ENCODE measurements around the gene FAM120A. TPM values are rescaled to one million over a fixed set of nuclear protein-coding genes. Genes with fewer than 3 reads are reported as not detected.
A peak's percentile ranks its signal among the peaks of the same experiment; 100 is the strongest.

Gene FAM120A
- total and polyA plus RNA-seq, 4 donors = 28.3 to 91.0 (median 50.3) TPM

- DNase-seq (ENCODE audit: low spot score) = no peak
- H3K9ac ChIP-seq (ENCODE audit: low read depth in 1 of 2, low read length in 2 of 2) = peak overlapping the region; percentile 75 to 90
- no peak for TF ChIP-seq NR2F2 (IDR thresholded peaks at IDR 0.05)
- TF ChIP-seq RXRA (IDR thresholded peaks at IDR 0.05) = no peak
- TF ChIP-seq FOXA1 (IDR thresholded peaks at IDR 0.05) = no peak
- no peak for TF ChIP-seq CTCF (IDR thresholded peaks at IDR 0.05; ENCODE audit: low read depth, low read length, missing input control)
- TF ChIP-seq ZBTB33 (IDR thresholded peaks at IDR 0.05) = no peak
These were observed 115.9 kb downstream of the FAM120A start for GRCh38 chr9:93567271-93567959.

GRCh38 chr9:93568169-93568568 is 116.7 kb downstream of the FAM120A start:
- Histone ChIP-seq H3K36me3 (ENCODE audit: control insufficient read depth in 4 of 4, insufficient read depth in 3 of 4, low read depth in 1 of 4, low read length in 3 of 4) (peaks cover 0 to 13% (median 11%) of the 10 kb centered on the region in 4 donors), H3K27ac (ENCODE audit: low read depth in 1 of 2, low read length in 2 of 2) (no peak overlapping the region), H3K4me3 (ENCODE audit: low read depth in 1 of 3, low read length in 3 of 3) (no peak overlapping the region), H3K27me3 (ENCODE audit: control insufficient read depth in 4 of 4, insufficient read depth in 4 of 4, low read length in 3 of 4) (no peaks in the 10 kb centered on the region), H3K9me3 (ENCODE audit: control insufficient read depth in 4 of 4, low read length in 3 of 4) (peaks cover 0 to 4% (median 0%) of the 10 kb centered on the region in 4 donors), H3K4me1 (ENCODE audit: control insufficient read depth in 4 of 4, insufficient read depth in 4 of 4, low read length in 3 of 4) (peaks cover 3 to 14% (median 9%) of the 10 kb centered on the region in 4 donors), H3K9ac (ENCODE audit: low read depth in 1 of 2, low read length in 2 of 2) (no peak overlapping the region)
- DNase-seq (ENCODE audit: low spot score) = no peak
- TF ChIP-seq MAX (IDR thresholded peaks at IDR 0.05) (no peak), TAF1 (conservative IDR thresholded peaks at IDR 0.05) (no peak), HNF4A (conservative IDR thresholded peaks at IDR 0.05) (no peak), SP1 (IDR thresholded peaks at IDR 0.05) (no peak), YY1 (IDR thresholded peaks at IDR 0.05) (no peak)
- WGBS = 97% methylated on average over 5 of the region's 5 CpGs

More at GRCh38 chr9:93567271-93567959, 115.9 kb downstream of the FAM120A start:
- Histone ChIP-seq H3K27me3 (ENCODE audit: control insufficient read depth in 4 of 4, insufficient read depth in 4 of 4, low read length in 3 of 4) (no peaks in the 10 kb centered on the region), H3K4me1 (ENCODE audit: control insufficient read depth in 4 of 4, insufficient read depth in 4 of 4, low read length in 3 of 4) (peaks cover 3 to 14% (median 9%) of the 10 kb centered on the region in 4 donors), H3K36me3 (ENCODE audit: control insufficient read depth in 4 of 4, insufficient read depth in 3 of 4, low read depth in 1 of 4, low read length in 3 of 4) (peaks cover 2 to 19% (median 16%) of the 10 kb centered on the region in 4 donors), H3K9me3 (ENCODE audit: control insufficient read depth in 4 of 4, low read length in 3 of 4) (peaks cover 0 to 4% (median 0%) of the 10 kb centered on the region in 4 donors), H3K4me3 (ENCODE audit: low read depth in 1 of 3, low read length in 3 of 3) (peak overlapping the region; percentile 49 to 68 (median 67)), H3K27ac (ENCODE audit: low read depth in 1 of 2, low read length in 2 of 2) (peak overlapping the region; percentile 85 to 87)
- 74% methylated on average over 15 of the region's 15 CpGs for WGBS

- peaks cover 0 to 4% (median 0%) of the 10 kb centered on the region in 4 donors for H3K9me3 ChIP-seq (ENCODE audit: control insufficient read depth in 4 of 4, low read length in 3 of 4)
- WGBS = 73% methylated on average over 1 of the region's 1 CpG
- H3K27ac ChIP-seq (ENCODE audit: low read depth in 1 of 2, low read length in 2 of 2) = no peak overlapping the region
- no peak for DNase-seq (ENCODE audit: low spot score)
- H3K27me3 ChIP-seq (ENCODE audit: control insufficient read depth in 4 of 4, insufficient read depth in 4 of 4, low read length in 3 of 4) = no peaks in the 10 kb centered on the region
- no peak overlapping the region for H3K4me3 ChIP-seq (ENCODE audit: low read depth in 1 of 3, low read length in 3 of 3)
- TF ChIP-seq JUND (IDR thresholded peaks at IDR 0.05) = no peak
- no peak for TF ChIP-seq HNF4A (conservative IDR thresholded peaks at IDR 0.05)
- TF ChIP-seq FOXA1 (IDR thresholded peaks at IDR 0.05) = no peak
- no peak for TF ChIP-seq ZBTB33 (IDR thresholded peaks at IDR 0.05)
- no peak for TF ChIP-seq RXRA (IDR thresholded peaks at IDR 0.05)
- TF ChIP-seq FOXA2 (IDR thresholded peaks at IDR 0.05) = no peak
- no peak for TF ChIP-seq MAX (IDR thresholded peaks at IDR 0.05)
- no peak for TF ChIP-seq REST (IDR thresholded peaks at IDR 0.05)
- no peak for TF ChIP-seq HNF4G (IDR thresholded peaks at IDR 0.05)
- H3K36me3 ChIP-seq (ENCODE audit: control insufficient read depth in 4 of 4, insufficient read depth in 3 of 4, low read depth in 1 of 4, low read length in 3 of 4) = no peaks in the 10 kb centered on the region
- peaks cover 3 to 14% (median 10%) of the 10 kb centered on the region in 4 donors for H3K4me1 ChIP-seq (ENCODE audit: control insufficient read depth in 4 of 4, insufficient read depth in 4 of 4, low read length in 3 of 4)
- H3K9ac ChIP-seq (ENCODE audit: low read depth in 1 of 2, low read length in 2 of 2) = no peak overlapping the region
These were observed 118.2 kb downstream of the FAM120A start for GRCh38 chr9:93569621-93570174.
